HG03097 (cell line): ENCODE measurements around the gene NLRP14.

Experiments used
- ATAC-seq: cut with Tn5 transposase; IDR thresholded peaks from one replicate; pipeline ENCODE4 v1.9.1; 2021; ENCODE audit not compliant: unreplicated experiment, low FRiP score

NLRP14 gene

GRCh38 chr11:7056828-7057513 is 36.7 kb downstream of the NLRP14 start:
- ATAC-seq = no peak

- ATAC-seq = no peak
Observed at GRCh38 chr11:7057641-7058040, 37.4 kb downstream of the NLRP14 start.

- ATAC-seq = no peak
Observed at GRCh38 chr11:7060868-7061267, 40.6 kb downstream of the NLRP14 start.

GRCh38 chr11:7062534-7062933 is 42.3 kb downstream of the NLRP14 start:
- no peak for ATAC-seq

GRCh38 chr11:7072401-7073028 is 52.2 kb downstream of the NLRP14 start:
- no peak for ATAC-seq

- ATAC-seq = no peak
Observed at GRCh38 chr11:7077101-7077500, 56.8 kb downstream of the NLRP14 start.

GRCh38 chr11:7079545-7080135 is 59.4 kb downstream of the NLRP14 start:
- no peak for ATAC-seq

GRCh38 chr11:7080900-7081299 is 60.6 kb downstream of the NLRP14 start:
- ATAC-seq = no peak

- ATAC-seq = no peak
Observed at GRCh38 chr11:7081441-7081840, 61.2 kb downstream of the NLRP14 start.

GRCh38 chr11:7088921-7089320 is 68.6 kb downstream of the NLRP14 start, which contains the start of gene RBMXL2:
TSS of gene RBMXL2 (plus strand) at chr11:7088998. CDS start at chr11:7089121, 123 bp downstream.
- ATAC-seq = no peak

GRCh38 chr11:7089328-7090251 is 69.3 kb downstream of the NLRP14 start:
- no peak for ATAC-seq

- no peak for ATAC-seq
Observed at GRCh38 chr11:7098235-7098832, 78.1 kb downstream of the NLRP14 start.

- no peak for ATAC-seq
Observed at GRCh38 chr11:7115780-7116179, 95.5 kb downstream of the NLRP14 start.

- no peak for ATAC-seq
Observed at GRCh38 chr11:7116370-7116769, 96.1 kb downstream of the NLRP14 start.
